CD4-positive, alpha-beta T cell treated with Interleukin-17A for 4 hours (primary cell): ENCODE measurements around the gene TMTC3.

ENCODE experiments used
- DNase-seq: peaks from one replicate; pipeline ENCODE4 v3.0.0-alpha.2; 2020; ENCODE audit warnings: mixed read lengths

The TMTC3 gene

DNA sequence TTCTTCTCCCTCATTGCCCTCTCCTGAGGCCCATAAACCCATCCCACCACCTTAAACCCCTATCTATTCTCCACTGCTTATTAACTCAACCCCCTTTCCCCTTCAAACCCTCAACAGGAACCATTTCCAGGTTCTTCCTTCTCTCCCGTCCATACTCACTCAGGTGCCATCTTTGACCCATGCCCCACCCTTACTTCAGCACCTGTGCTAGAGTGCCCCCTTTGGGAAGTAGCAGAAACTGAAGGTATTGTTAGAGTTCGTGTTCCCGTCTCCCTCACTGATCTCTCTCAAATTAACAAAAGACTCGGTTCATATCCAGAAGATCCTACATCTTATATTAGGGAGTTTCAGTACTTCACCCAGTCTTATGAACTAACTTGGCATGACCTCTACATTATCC, 86.6 kb downstream of the TMTC3 start:
- DNase-seq: no peak

DNA sequence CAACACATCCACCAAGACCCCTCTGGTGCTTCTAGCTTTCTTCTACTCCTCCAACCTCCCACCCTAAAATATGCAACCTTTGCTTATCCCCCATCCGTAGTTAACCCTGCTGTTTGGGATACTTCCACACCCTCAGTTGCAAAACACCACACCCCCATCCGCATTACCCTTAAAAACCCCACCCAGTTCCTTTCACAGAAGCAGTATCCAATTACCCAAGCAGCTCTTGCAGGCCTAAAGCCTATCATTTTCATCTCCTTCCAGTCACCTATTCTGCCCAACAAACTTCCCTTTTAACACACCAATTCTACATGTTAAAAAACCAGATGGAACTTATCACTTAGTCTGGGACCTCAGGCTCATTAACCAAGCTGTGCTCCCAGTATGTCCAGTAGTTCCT, 88.2 kb downstream of the TMTC3 start:
- no peak for DNase-seq

DNA sequence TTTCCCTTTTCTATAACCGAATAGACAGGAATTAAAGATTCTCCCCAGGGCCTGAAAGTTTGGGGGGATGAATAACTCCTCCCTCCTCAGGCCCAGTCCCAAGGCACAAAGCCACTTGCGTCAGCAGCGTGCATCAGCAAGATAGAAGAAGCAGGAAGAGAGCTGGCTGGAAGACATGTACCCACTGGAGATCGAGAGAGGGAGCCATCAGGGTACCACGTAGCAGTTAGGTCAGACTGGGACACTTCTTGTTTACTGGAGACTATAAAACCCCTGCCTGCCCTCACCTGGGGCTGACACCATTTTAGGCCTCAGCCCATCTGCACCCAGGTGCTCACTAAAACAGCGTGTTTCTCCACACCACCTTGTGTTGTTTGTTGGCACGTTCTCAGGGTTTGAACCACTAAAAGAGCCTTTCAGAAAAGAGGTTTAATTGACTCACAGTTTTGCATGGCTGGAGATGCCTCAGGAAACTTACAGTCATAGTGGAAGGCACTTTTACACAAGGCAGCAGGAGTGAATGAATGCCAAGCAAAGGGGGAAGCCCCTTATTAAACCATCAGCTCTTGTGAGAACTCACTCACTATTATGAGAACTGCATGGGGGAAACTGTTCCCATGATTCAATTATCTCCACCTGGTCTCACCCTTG, 93.2 kb downstream of the TMTC3 start:
- no peak for DNase-seq

DNA sequence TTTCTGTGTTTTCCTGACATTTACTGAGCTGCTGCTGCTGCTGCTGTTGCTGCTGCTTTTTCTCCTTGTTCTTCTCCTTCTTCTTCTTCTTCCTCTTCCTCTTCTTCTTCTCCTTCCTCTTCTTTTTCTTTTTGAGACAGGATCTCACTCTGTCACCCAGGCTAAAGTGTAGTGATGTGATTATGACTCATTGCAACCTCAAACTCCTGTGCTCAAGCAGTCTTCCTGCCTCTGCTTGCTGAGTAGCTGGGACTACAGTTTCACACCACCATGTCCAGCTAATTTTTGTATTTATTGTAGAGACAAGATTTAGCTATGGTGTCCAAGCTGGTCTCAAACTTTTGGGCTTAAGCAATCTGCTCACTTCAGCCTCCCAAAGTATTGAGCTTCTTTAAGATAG, 95.8 kb downstream of the TMTC3 start:
- DNase-seq: no peak

DNA sequence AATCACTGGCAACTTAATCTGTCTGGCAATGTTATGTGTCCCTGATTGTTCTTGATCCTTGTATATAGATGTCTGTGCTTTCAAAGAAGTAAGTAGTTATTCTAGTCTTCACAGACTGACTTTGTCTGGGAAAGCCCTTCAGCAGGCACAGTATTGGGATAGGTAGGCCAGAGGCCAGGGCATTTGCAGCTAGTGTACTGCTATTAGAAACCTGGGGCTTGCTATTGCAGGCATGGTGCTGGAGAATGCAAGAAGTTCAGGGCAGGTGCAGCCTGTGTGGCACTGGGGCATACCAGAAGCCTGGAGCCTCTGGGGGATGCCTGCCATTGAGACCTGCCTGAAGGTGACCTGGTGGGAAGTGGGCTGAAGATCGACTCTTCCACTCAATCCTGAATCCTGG, 96.3 kb downstream of the TMTC3 start:
- no peak for DNase-seq

DNA sequence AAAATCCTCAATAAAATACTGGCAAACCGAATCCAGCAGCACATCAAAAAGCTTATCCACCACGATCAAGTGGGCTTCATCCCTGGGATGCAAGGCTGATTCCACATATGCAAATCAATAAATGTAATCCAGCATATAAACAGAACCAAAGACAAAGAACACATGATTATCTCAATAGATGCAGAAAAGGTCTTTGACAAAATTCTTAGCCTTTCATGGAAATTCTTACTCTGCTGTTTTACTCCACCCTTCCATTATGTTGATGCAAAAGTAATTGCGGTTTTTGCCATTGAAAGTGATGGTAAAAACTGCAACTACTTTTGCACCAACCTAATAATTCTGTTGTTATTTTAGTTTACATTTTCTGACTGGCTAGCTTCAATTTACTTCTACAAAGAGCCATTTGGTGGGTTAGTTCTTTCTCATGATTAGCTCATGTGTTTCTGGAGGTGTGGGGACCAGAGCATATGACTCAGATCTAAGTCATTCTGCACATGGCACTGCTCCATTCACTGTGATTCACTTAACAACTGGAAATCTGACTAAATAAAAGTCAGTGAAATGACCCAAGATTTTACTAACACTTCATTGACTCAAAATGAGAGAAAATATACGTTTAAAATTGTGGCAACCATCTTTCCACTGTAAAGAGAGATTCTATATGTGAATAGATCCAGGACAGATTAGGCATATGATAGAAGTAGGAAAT, 99.9 kb downstream of the TMTC3 start:
- no peak for DNase-seq

DNA sequence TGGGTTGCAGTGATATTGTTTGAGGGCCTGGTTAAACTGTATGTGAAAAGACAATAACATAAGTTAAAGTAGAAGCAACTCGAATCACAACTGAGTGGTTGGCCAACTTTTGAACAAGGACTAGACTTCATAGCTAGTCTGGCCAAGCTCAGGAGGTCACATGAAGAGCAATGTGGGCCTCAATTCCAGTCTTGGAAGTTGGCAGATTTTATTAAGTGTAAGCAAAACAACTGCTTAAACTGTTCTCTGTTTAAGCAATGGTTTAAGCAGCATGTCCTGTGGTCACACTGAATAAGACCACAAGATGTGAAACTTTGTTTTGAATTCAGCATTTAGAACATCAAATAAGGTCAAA, 100.4 kb downstream of the TMTC3 start:
- DNase-seq: no peak

DNA sequence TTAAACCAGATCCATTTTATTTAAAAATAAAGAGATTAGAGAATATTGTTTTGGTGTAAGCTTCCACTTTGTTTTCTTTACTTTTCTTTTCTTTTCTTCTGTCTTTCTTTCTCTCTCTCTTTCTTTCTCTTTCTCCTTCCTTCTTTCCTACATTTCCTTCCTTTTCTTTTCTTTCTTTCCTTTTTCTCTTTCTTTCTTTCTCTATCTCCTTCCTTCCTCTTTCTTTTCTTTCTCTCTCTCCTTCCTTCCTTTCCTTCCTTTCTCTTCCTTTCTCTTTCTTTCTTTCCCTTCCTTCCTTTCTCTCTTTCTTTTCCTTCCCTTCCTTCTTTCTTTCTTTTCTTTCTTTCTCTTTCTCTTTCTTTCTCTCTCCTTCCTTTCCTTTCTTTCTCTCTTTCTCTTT, 100.8 kb downstream of the TMTC3 start:
- DNase-seq: no peak

DNA sequence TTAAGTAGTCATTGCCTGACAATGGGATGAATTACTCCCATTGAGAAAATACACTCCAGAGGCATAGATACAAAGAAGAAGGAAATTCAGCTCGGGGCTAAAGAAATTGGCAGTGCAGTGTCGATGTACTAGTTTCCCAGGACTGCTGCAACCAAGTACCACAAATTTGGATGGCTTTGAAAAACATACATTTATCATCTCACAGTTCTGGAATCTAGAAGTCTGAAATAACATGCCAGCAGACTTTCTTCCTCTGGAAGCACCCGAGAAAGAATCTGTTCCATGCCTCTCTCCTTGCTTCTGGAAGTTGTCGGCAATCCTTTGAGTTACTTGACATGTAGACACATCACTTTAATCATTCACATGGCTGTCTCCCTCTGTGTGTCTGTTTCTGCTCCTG, 101.9 kb downstream of the TMTC3 start:
- DNase-seq: no peak

DNA sequence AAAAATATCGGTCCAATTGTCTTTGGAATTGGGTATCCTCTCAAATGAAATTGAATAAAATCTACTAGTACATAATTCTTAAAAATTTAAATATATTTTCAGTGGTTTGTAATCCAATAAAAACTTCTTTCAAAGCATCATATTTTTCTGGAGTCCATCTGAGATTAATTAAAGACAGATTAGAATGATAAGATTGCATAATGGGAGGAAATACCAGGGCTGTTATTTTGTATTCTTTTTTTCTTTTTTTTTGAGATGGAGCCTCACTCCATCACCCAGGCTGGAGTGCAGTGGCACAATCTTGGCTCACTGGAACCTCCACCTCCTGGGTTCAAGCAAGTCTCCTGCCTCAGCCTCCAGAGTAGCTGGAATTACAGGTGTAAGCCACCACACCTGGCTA, 103.8 kb downstream of the TMTC3 start:
- DNase-seq: no peak

DNA sequence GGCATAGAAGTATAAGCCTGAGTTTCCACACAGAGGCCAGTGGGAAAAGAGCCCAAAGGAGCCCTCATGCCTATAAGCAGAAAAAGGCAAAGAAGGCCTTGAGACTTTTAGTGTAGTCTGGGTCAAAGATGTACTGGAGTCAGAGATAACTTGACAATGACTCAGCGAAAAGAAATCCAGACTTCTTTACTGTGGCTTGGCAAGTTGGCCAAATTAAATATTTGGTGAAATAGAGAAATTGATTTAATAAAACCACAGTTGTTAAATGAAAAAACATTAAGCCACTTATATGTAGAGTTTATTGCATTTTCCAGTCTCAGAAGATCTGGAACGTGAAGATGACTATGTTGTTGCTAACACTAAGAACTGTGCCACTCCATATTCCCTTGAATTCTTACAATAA, 105.1 kb downstream of the TMTC3 start:
- DNase-seq: no peak

DNA sequence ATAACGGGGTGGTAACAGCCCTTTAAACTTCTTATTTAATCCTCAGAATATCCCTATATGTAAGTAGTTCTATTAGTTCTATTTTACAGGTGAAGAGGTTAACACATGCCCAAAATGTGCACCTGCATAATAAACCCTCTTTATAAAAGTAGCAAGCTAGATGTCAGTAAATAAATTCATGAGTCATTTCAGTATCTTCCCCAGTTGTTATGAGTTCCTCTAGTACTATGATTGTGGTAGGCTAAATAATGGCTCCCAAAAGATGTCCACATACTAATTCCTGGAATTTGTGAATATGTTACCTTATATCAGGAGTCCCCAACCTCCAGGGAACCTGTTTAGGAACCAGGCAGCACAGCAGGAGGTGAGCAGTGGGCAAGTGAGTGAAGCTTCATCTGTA, 106.5 kb downstream of the TMTC3 start:
- no peak for DNase-seq
